ENCODE data around the gene MBOAT1.

DNA sequence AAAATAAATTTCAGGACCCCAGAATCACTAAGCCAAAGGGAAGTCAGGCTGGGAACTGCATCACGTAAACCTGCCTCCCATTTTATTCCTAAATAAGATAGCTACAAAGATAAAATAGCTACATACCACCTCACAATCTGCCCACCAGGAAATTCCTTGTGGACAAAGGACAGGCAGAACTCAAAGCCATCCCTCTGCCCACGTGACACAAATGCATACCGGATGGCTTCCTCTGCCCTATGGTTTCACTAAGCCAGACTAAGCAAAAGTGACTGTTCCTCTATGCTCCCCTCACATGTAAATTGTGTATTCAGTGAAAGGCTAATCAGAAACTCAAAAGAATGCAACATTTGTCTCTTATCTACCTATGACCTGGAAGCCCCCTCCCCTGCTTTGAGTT is 15.0 kb downstream of the MBOAT1 start:
- TF ChIP-seq, protein P1, sequence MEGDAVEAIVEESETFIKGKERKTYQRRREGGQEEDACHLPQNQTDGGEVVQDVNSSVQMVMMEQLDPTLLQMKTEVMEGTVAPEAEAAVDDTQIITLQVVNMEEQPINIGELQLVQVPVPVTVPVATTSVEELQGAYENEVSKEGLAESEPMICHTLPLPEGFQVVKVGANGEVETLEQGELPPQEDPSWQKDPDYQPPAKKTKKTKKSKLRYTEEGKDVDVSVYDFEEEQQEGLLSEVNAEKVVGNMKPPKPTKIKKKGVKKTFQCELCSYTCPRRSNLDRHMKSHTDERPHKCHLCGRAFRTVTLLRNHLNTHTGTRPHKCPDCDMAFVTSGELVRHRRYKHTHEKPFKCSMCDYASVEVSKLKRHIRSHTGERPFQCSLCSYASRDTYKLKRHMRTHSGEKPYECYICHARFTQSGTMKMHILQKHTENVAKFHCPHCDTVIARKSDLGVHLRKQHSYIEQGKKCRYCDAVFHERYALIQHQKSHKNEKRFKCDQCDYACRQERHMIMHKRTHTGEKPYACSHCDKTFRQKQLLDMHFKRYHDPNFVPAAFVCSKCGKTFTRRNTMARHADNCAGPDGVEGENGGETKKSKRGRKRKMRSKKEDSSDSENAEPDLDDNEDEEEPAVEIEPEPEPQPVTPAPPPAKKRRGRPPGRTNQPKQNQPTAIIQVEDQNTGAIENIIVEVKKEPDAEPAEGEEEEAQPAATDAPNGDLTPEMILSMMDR (IDR thresholded peaks at IDR 0.05): no peak
- no peak for TF ChIP-seq POLR2A (IDR thresholded peaks at IDR 0.05)

Measured in testis (tissue), 2 donors.